NCI-H2029 (cell line): ENCODE data around the gene GXYLT2.
"Not testable (repeated sequence)": the region's sequence is repeated elsewhere in the genome, so short reads cannot be mapped to it uniquely, and the experiment has no call there.

Experiments
- DNase-seq: peaks from one replicate; lab custom pipeline; 2025; lab: John Stamatoyannopoulos, UW

Gene GXYLT2

DNA sequence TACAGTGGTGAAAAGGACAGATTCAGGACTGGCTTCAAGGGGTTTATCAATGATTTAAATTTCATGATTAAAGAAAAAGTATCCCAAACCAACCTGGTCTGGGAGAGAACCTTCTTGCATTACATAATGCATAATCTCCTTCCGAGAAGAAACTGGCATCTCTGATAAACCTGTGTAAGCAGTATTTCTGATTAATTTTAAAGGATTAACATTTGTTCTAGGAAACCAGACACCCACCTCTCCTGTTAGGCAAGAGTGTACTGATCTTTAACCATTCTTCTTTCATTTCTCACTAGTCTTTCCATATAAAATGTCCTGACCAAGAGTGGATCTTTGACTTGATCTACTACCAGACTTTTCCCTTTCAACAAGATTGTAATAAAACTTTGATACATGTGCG is 85.9 kb downstream of the GXYLT2 start:
- DNase-seq = no peak

GRCh38 chr3:72974956-72975355 is 87.1 kb downstream of the GXYLT2 start:
- DNase-seq = no peak

DNA sequence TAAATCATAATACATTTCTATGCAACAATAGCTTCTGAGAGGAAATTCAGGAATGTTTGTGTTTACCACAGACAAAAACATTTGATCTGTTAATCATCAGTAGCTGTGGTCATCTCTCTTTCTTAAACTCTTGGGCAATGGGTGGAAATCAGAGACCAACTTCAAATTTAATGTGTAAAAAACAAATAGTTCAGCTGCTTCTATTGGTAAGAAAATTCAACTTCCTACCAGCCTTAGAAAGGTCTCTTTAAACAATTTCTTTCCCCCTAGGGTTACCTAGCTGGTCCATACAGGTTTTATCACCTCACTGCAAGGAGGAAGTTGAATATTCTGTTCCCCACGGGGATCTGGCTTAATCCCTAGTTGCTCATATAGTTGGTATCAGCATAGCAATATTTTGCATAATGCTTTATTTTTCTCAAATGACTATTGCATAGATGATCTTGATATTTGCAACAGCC is 88.5 kb downstream of the GXYLT2 start:
- no peak for DNase-seq

GRCh38 chr3:72977060-72977808 is 89.4 kb downstream of the GXYLT2 start:
- no peak for DNase-seq

DNA sequence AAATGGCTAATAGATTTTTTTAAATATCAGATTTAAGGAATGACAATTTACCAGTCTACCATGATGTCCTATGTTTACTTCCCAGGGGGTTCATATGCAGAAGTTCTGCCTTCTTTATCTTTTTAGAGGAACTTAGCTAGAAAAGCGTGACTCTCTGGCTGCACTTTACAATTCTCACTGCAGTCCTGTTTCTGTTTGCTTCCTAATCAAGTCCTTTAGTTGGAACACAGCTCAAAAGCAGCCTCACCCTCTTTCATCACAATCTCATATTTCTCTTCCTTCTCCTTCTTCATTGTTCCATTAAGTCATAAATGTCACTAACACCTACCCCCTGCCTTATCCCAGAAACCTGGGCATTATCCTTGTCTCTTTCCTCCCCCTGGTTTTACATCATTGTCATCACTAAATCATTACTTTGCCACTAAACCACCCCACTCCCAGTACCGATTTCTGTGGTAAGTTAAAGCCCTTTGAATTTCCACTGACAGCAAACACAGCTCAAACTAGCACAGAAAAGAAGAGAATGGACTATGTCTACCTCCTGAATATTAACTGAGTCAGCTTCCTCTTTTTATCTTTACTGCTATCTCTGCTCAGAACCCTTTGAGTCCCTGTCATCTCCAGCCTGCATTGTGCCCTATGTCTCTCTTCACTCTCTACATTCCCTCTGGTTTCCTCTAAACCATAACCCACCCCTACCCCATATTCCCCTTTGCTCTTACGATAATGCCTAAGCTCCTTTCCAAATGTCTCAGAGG is 94.9 kb downstream of the GXYLT2 start:
- DNase-seq = no peak

GRCh38 chr3:72985576-72985975 is 97.7 kb downstream of the GXYLT2 start:
- no peak for DNase-seq

GRCh38 chr3:72990701-72991395 is 103.0 kb downstream of the GXYLT2 start:
- no peak for DNase-seq

DNA sequence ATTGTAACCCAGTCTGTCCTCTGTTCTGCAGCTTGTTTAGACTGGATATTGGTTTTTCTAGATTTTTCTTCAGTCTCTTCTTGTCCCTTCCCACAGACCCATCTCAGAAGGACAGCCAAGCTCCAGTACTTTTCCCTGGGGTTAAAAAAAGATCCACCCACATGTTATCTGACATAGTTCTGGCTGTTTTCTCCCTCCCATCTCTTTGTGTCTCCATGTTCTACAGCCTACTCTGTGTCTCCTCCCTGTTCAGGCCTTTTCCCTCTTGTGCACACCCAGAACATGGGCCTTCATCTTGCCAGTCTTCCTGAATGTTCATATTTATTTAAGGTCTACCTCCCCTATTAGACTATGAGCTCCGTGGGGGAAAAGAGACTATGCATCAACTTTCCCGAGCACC is 103.7 kb downstream of the GXYLT2 start:
- no peak for DNase-seq

DNA sequence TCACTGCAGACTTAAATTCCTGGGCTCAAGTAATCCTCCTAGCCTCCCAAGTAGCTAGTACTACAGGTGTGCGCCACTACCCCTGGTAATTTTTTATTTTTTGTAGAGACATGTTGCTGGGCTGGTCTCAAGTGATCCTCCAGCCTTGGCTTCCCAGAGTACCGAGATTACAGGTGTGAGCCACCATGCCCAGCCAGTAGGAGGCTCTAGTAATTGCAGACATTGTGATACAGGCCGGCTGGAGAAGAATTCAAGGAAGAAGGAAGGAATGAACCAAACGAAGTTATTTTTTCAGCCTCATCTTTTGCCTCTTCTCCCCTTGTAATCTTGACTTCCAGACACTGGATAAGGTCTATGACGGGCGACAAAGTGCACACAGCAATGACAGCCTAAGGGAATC is 105.5 kb downstream of the GXYLT2 start:
- DNase-seq = no peak

DNA sequence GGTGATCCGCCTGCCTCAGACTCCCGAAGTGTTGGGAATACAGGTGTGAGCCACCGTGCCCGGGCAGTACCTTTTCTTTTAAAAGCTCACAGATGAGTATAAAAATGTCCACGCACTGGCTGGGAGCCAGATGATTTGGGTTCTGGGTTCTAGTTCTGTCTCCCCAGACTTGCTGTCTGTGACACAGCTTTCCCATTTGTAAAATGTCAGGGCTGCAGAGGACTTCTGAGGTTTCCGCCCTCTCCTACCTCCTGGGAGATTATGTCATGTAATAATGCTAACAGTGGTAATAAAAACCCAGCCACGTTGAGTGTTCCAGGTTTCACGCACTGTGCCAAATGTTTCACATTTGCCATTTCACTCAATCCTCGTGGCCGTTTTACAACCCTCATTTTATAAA is 107.5 kb downstream of the GXYLT2 start:
- no peak for DNase-seq

DNA sequence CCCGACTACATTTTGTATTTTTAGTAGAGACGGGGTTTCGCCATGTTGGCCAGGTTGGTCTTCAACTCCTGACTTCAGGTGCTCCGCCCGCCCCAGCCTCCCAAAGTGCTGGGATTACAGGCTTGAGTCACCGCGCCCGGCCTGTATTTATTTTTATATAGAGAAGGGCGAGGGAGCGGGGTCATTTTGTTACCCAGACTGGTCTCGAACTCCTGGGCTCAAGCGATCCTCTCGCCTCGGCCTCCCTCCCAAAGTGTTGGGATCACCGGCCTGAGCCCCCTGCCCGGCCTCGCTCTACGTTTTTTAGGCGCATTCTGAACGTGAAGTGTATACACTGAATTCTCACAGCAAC is 108.3 kb downstream of the GXYLT2 start:
- no peak for DNase-seq

GRCh38 chr3:72996473-72997333 is 108.9 kb downstream of the GXYLT2 start, which contains the start of gene PPP4R2:
PPP4R2 (plus strand) TSS chr3:72996811; CDS start chr3:72997038, 227 bp downstream.
- DNase-seq = peak; percentile 61

- DNase-seq = no peak
Observed at GRCh38 chr3:72997421-72997961, 109.6 kb downstream of the GXYLT2 start.

- no peak for DNase-seq
Observed at GRCh38 chr3:72998466-72998865, 110.6 kb downstream of the GXYLT2 start.

GRCh38 chr3:72999951-73000350 is 112.1 kb downstream of the GXYLT2 start:
- DNase-seq = no peak

DNA sequence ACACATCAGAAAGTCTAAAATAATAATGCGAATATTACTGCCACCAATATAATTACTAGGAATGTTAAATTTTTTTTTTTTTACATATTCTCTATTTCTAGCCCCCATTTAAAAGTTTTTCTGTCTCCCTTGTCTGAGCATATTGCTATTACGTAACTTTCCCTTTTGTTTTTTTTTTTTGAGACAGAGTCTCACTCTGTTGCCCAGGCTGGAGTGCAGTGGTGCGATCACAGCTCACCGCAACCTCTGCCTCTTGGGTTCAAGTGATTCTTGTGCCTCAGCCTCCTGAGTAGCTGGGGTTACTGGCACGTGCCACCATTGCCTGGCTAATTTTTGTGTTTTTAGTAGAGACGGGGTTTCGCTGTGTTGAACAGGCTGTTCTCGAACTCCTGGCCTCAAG is 115.2 kb downstream of the GXYLT2 start:
- not testable (repeated sequence) for DNase-seq

DNA sequence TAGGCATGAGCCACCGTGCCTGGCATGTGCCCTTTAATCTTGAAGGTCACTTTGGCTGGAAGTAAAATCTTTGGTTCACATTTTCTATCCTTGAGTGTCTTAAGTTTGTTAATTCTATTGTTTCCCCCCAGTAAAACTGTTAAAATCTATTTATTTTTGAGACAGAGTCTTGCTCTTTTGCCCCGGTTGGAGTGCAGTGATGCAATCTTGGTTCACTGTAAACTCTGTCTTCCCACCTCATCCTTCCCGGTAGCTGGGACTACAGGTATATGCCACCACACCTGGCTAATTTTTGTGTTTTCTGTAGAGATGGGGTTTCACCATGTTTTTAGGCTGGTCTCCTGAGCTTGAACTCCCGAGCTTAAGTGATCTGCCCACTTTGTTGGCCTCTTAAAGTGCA is 116.5 kb downstream of the GXYLT2 start:
- no peak for DNase-seq

GRCh38 chr3:73007992-73008712 is 120.3 kb downstream of the GXYLT2 start:
- DNase-seq = no peak

GRCh38 chr3:73009008-73009407 is 121.2 kb downstream of the GXYLT2 start:
- DNase-seq = no peak

DNA sequence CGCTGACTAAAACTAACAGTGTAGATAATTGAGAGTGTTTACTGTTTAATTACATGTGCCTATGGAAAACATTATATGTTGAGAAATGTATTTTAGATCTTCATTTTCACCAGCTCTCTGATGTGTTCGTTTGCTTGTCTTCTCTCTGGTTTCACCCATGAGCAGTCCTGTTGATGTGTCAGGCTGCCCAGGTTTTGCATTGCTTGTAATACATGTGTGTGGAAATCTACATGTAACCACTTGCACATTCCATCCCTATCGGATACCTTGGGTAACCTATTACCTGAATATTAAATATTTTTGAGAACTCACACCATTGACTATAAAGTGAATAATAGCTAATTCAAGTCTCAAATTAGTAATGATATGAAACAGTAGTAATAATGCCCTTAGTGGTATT is 121.9 kb downstream of the GXYLT2 start:
- DNase-seq = no peak

- no peak for DNase-seq
Observed at GRCh38 chr3:73010158-73010557, 122.3 kb downstream of the GXYLT2 start.
